Upper lobe of left lung (tissue), 6 donors: Measurements from ENCODE around the gene ANKRD11. TPM values are rescaled to one million over a fixed set of nuclear protein-coding genes. Genes with fewer than 3 reads are reported as not detected.
A peak's percentile ranks its signal among the peaks of the same experiment; 100 is the strongest.

Experiments used
- ATAC-seq, 2 donors: fragments of 200-7000 bp; cut with Tn5 transposase; one replicate each; pipeline ENCODE4 v1.9.1; 2022; ENCODE audit warnings: mild to moderate bottlenecking in 2 of 2, moderate library complexity in 2 of 2; ENCODE audit not compliant: low FRiP score in 2 of 2
- DNase-seq, 2 donors: peaks; one replicate each; pipeline ENCODE4 v3.0.0-alpha.2; 2019 to 2020
- H3K27ac ChIP-seq, 4 donors: fragments of 200-600 bp; sonication (generic); one replicate each; pipeline ENCODE4 v1.5.1; 2016 to 2019
- H3K27me3 ChIP-seq, 4 donors: fragments of 200-600 bp; sonication (generic); one replicate each; pipeline ENCODE4 v1.5.1; 2017 to 2019
- H3K36me3 ChIP-seq, 4 donors: fragments of 200-600 bp; sonication (generic); one replicate each; pipeline ENCODE4 v1.5.1; 2016 to 2019
- H3K4me1 ChIP-seq, 4 donors: fragments of 200-600 bp; sonication (generic); one replicate each; pipeline ENCODE4 v1.5.1; 2018 to 2019
- H3K4me3 ChIP-seq, 4 donors: fragments of 200-600 bp; sonication (generic); one replicate each; pipeline ENCODE4 v1.5.1; 2017 to 2019; ENCODE audit warnings: mild to moderate bottlenecking in 2 of 4, moderate library complexity in 1 of 4
- H3K9me3 ChIP-seq, 4 donors: fragments of 200-600 bp; sonication (generic); one replicate each; pipeline ENCODE4 v1.5.1; 2018 to 2019
- EP300 ChIP-seq, 4 donors: sonication (generic); formaldehyde crosslinking; IDR thresholded peaks; one replicate each; pipeline ENCODE4 v1.5.1; 2017; ENCODE audit warnings: antibody characterized with exemption in 4 of 4, control low read depth in 2 of 4
- POLR2A ChIP-seq, 4 donors: fragments of 450-650 bp; IDR thresholded peaks; one replicate each; pipeline ENCODE4 v1.5.1; 2016 to 2017; ENCODE audit warnings: antibody characterized with exemption in 4 of 4, mild to moderate bottlenecking in 2 of 4
- POLR2AphosphoS5 ChIP-seq, 2 donors: sonication (generic); formaldehyde crosslinking; IDR thresholded peaks; one replicate each; pipeline ENCODE4 v1.5.1; 2017; ENCODE audit warnings: antibody characterized with exemption in 2 of 2
- WGBS, 2 donors: methylation state at CpG; one replicate each; pipeline ENCODE4 v1.1.5; 2017 to 2018; 5-methylcytosine and 5-hydroxymethylcytosine counted together
- total RNA-seq, 6 donors: library from RNA; depleted of rRNA in 4 of 6; stranded (reverse); fragments of >200 nt in 4 of 6; gene quantifications; one replicate each; pipeline versions ENCODE4 v1.1.0 to v1.2.1, GENCODE V29; 2016 to 2021
- TF ChIP-seq, protein P1 (sequence below), 6 experiments: fragments of 450-650 bp in 4 of 6; fragments of 200-600 bp in 2 of 6; sonication (generic) in 2 of 6; IDR thresholded peaks; one replicate each; pipeline ENCODE4 v1.5.1; 2016 to 2019; ENCODE audit warnings: antibody characterized with exemption in 6 of 6
- donor health status: DM: no; HTN: no; CAD: no; lungs with moderate emphysema.
- donor health status: DM: no; HTN: yes; CAD: no; lungs with severe emphysema.

The ANKRD11 gene
- total RNA-seq, 6 donors from 2014 or later, result 92.4 to 313 (median 134) TPM

DNA sequence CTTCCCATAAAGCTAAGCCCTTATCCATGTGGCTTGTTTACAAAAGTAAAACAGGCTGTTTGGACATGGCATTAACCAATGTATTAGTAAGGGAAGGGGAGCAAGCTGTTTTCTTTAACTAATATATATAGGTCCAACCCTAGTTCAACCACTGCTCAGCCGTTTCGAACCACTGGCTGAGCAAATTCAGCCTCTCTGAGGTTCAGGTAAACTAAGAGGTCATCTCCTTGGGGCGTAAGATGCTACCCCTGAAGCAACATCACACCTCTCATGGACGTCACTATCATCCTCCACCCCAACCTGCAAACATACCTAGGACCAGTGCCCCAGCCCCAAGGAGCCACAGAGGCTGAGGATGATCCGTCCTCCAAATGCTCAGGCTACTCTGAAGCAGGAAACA, 45.2 kb downstream of the ANKRD11 start:
- no peaks in the 10 kb centered on the region for H3K36me3 ChIP-seq
- H3K4me3 ChIP-seq, result no peak overlapping the region
- no peak for ATAC-seq
- DNase-seq, result no peak
- TF ChIP-seq EP300 (IDR thresholded peaks at IDR 0.05), result no peak
- TF ChIP-seq, protein P1, sequence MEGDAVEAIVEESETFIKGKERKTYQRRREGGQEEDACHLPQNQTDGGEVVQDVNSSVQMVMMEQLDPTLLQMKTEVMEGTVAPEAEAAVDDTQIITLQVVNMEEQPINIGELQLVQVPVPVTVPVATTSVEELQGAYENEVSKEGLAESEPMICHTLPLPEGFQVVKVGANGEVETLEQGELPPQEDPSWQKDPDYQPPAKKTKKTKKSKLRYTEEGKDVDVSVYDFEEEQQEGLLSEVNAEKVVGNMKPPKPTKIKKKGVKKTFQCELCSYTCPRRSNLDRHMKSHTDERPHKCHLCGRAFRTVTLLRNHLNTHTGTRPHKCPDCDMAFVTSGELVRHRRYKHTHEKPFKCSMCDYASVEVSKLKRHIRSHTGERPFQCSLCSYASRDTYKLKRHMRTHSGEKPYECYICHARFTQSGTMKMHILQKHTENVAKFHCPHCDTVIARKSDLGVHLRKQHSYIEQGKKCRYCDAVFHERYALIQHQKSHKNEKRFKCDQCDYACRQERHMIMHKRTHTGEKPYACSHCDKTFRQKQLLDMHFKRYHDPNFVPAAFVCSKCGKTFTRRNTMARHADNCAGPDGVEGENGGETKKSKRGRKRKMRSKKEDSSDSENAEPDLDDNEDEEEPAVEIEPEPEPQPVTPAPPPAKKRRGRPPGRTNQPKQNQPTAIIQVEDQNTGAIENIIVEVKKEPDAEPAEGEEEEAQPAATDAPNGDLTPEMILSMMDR (IDR thresholded peaks at IDR 0.05), result no peak
- TF ChIP-seq POLR2A (IDR thresholded peaks at IDR 0.05), result no peak
- no peak for TF ChIP-seq POLR2AphosphoS5 (IDR thresholded peaks at IDR 0.05)
- no peaks in the 10 kb centered on the region for H3K27me3 ChIP-seq
- no peaks in the 10 kb centered on the region for H3K9me3 ChIP-seq
- H3K27ac ChIP-seq, result peak overlapping the region in 2 of 4 donors; percentile 0 to 25
- H3K4me1 ChIP-seq, result peaks cover 76 to 100% (median 87%) of the 10 kb centered on the region in 4 donors
- WGBS, 2 donors, result 80 to 88% methylated on average over 5 of the region's 5 CpGs

DNA sequence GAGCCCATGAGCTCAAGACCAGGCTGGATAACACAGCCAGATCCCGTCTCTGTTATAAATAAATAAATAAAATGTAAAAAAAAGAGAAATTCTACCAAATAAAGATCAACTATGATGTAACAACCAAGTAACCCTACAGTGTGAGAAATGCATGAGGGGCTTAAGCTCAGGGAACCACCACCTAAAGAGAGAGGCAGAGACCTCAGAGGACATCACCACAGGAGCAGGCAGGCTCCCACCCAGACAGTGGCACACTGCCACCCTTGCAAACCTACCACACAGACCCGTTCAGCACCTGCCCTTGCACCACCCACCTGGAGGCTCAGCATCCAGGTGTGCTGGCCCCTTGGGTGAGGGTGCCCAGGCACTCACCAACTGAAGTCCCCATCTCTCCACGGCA, 45.6 kb downstream of the ANKRD11 start:
- peaks cover 74 to 100% (median 87%) of the 10 kb centered on the region in 4 donors for H3K4me1 ChIP-seq
- 37 to 48% methylated on average over 3 of the region's 3 CpGs for WGBS, 2 donors

DNA sequence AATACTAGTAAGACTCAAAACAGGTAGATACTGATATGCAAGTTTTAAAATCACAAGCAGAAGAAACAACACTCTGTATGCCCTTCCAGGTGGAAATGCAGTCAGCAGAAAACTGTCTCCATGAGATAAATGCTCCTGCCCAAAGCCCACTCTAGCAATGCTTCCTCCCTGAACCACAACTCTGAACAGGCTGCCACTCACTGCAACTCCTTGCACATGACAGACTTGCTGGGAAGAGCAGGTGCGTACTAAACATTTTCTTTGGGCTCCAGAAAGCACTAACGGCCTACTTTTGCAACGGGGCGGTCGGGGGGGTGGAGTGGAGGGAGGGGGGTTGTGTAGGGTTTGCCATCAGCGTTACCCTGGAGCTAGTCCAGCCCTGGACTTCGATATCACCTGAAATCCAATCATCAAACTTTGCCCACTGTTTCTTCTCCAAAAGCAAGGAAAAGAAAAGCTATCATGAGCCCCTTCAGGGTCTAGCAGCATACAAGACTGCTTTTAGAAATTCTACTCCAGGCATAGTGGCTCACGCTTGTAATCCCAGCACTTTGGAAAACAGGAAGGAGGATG, 46.1 kb downstream of the ANKRD11 start:
- 24 to 60% methylated on average over 2 to 8 of the region's 8 CpGs for WGBS, 2 donors
- Histone ChIP-seq H3K4me1 (peaks cover 74 to 100% (median 87%) of the 10 kb centered on the region in 4 donors), H3K4me3 (no peak overlapping the region), H3K27ac (peak overlapping the region in 3 of 4 donors; percentile 3 to 70 (median 4)), H3K9me3 (no peaks in the 10 kb centered on the region), H3K27me3 (no peaks in the 10 kb centered on the region), H3K36me3 (no peaks in the 10 kb centered on the region)
- ATAC-seq (no peak), DNase-seq (no peak)
- TF ChIP-seq, protein P1 (IDR thresholded peaks at IDR 0.05), result no peak
- TF ChIP-seq POLR2A (IDR thresholded peaks at IDR 0.05) (no peak), EP300 (IDR thresholded peaks at IDR 0.05) (no peak), POLR2AphosphoS5 (IDR thresholded peaks at IDR 0.05) (no peak)

More for the DNA sequence above, 45.6 kb downstream of the ANKRD11 start:
- DNase-seq (no peak), ATAC-seq (no peak)
- Histone ChIP-seq H3K27ac (peak overlapping the region in 2 of 4 donors; percentile 0 to 25), H3K4me3 (no peak overlapping the region), H3K27me3 (no peaks in the 10 kb centered on the region), H3K36me3 (no peaks in the 10 kb centered on the region), H3K9me3 (no peaks in the 10 kb centered on the region)
- no peak for TF ChIP-seq EP300 (IDR thresholded peaks at IDR 0.05)

DNA sequence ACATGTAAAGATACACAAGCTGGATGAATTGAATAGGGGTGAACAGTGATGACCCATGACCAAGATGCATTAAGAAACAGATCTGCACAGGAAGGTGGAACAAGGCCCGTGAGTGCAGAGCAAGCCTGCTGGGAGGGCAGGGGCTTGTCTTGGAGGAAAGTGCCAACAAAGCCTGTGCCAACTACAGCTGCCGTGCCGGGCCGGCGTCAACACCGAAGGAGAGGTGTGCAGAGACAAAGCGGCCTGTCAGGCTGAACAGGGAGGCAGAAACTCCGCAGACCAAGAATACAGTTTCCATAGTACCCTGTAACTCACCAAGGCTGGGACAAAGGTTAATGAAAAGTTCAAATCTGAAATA, 46.7 kb downstream of the ANKRD11 start:
- ATAC-seq, result peak in 1 of 2 donors; percentile 30
- TF ChIP-seq POLR2A (IDR thresholded peaks at IDR 0.05) (no peak), EP300 (IDR thresholded peaks at IDR 0.05) (no peak), POLR2AphosphoS5 (IDR thresholded peaks at IDR 0.05) (no peak)
- TF ChIP-seq, protein P1 (IDR thresholded peaks at IDR 0.05), result no peak
- Histone ChIP-seq H3K27ac (peak overlapping the region; percentile 3 to 70 (median 26)), H3K4me1 (peaks cover 72 to 96% (median 88%) of the 10 kb centered on the region in 4 donors), H3K27me3 (no peaks in the 10 kb centered on the region), H3K36me3 (no peaks in the 10 kb centered on the region), H3K4me3 (no peak overlapping the region), H3K9me3 (no peaks in the 10 kb centered on the region)
- 14 to 33% methylated on average over 8 of the region's 8 CpGs for WGBS, 2 donors
- DNase-seq, result peak in 1 of 2 donors; percentile 46

DNA sequence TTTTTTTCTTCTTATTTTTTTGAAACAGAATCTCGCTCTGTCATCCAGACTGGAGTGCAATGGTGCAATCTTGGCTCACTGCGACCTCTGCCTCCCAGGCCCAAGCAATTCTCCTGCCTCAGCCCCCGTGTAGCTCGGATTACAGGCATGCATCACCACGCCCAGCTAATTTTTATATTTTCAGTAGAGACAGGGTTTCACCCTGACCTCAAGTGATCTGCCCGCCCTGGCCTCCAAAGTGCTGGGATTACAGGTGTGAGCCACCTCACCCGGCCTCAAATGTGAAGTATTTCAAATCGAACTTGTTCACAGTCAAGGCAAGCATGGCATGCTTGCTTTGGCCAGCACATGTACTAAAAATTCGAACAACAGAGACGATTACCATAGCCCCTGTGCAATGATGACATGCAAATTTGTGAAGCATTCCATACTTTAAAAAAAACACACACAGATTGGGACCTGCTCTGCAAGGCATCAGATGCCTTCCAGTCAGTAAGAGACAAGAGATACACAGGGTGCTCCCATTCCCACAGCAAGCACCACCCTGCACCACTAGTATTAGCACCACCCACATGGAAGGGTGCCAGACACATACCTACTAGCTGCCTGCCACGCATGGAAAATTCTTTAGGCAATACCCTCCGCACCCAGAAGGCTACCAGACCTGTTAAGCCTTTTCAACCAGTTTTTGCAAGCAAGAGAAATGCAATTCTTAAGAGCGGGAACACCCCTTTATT, 47.2 kb downstream of the ANKRD11 start:
- 39 to 44% methylated on average over 13 of the region's 13 CpGs for WGBS, 2 donors
- H3K27ac ChIP-seq, result peak overlapping the region; percentile 48 to 71 (median 66)
- ATAC-seq (peak; percentile 69 to 76), DNase-seq (peak in 1 of 2 donors; percentile 80)
- peak in 1 of 2 donors; percentile 9 for TF ChIP-seq POLR2AphosphoS5 (IDR thresholded peaks at IDR 0.05)
- TF ChIP-seq EP300 (IDR thresholded peaks at IDR 0.05), result no peak
- TF ChIP-seq, protein P1 (IDR thresholded peaks at IDR 0.05), result peak in 2 of 6 experiments; percentile 30 to 51
- no peak for TF ChIP-seq POLR2A (IDR thresholded peaks at IDR 0.05)
- no peaks in the 10 kb centered on the region for H3K9me3 ChIP-seq
- no peak overlapping the region for H3K4me3 ChIP-seq
- no peaks in the 10 kb centered on the region for H3K36me3 ChIP-seq
- peaks cover 71 to 94% (median 86%) of the 10 kb centered on the region in 4 donors for H3K4me1 ChIP-seq
- no peaks in the 10 kb centered on the region for H3K27me3 ChIP-seq
